Panc1 (cell line): ENCODE data around the gene SART1. TPM values are rescaled to one million over a fixed set of nuclear protein-coding genes. Genes with fewer than 3 reads are reported as not detected.

ENCODE experiments used
- ATAC-seq: fragments of 200-7000 bp; cut with Tn5 transposase; 2 replicates; pipeline ENCODE4 v1.9.1; 2020; ENCODE audit warnings: mild to moderate bottlenecking, moderate library complexity
- BruUV-seq: library from RNA; stranded (reverse); fragments of 400-500 nt; replicated peaks from 2 replicates; lab custom pipeline; 2021; lab: Mats Ljungman, UMichigan
- CTCF ChIA-PET: fragments of 300-600 bp; sonication (Branson Sonifier 250); formaldehyde crosslinking; loops from one replicate; lab custom pipeline; 2022; ENCODE audit warnings: antibody characterized with exemption; lab: Charles Lee
- POLR2A ChIA-PET: fragments of 300-600 bp; sonication (Branson Sonifier 250); formaldehyde crosslinking; loops from one replicate; lab custom pipeline; 2022; ENCODE audit warnings: antibody characterized with exemption; lab: Charles Lee
- DNase-seq: peaks from one replicate; pipeline ENCODE4 v3.0.0-alpha.2; 2010; ENCODE audit warnings: low read depth, low spot score
- H3K27ac ChIP-seq: 2 replicates; pipeline ENCODE4 v1.5.1; 2011; ENCODE audit warnings: mild to moderate bottlenecking, low read length, inconsistent platforms
- H3K27me3 ChIP-seq: fragments of 200-500 bp; sonication (Bioruptor generic); 2 replicates; pipeline ENCODE4 v1.6.0; 2014; ENCODE audit warnings: low read length, inconsistent platforms; ENCODE audit not compliant: control insufficient read depth, insufficient read depth
- H3K36me3 ChIP-seq: fragments of 200-500 bp; sonication (Bioruptor generic); 2 replicates; pipeline ENCODE4 v1.5.1; 2014; ENCODE audit warnings: inconsistent platforms, mild to moderate bottlenecking, low read length, moderate library complexity; ENCODE audit not compliant: control insufficient read depth, insufficient read depth
- H3K4me1 ChIP-seq: 2 replicates; pipeline ENCODE4 v1.5.1; 2011; ENCODE audit warnings: inconsistent platforms, mild to moderate bottlenecking, low read length, moderate library complexity; ENCODE audit not compliant: control insufficient read depth, insufficient read depth
- H3K4me3 ChIP-seq, 2 experiments: 2 replicates each; pipeline ENCODE4 v1.5.1; 2011 to 2012; ENCODE audit warnings: low read depth in 2 of 2, low read length in 2 of 2, mild to moderate bottlenecking in 2 of 2, inconsistent platforms in 1 of 2, moderate library complexity in 1 of 2
- H3K9me3 ChIP-seq: fragments of 200-500 bp; sonication (Bioruptor generic); 2 replicates; pipeline ENCODE4 v1.5.1; 2014; ENCODE audit warnings: low read depth, mild to moderate bottlenecking, inconsistent platforms, low read length, moderate library complexity; ENCODE audit not compliant: control insufficient read depth, insufficient read depth
- POLR2AphosphoS5 ChIP-seq: IDR thresholded peaks from 2 replicates; pipeline ENCODE4 v1.6.1; 2012; ENCODE audit warnings: mild to moderate bottlenecking, low read depth, low read length, moderate library complexity
- SIN3A ChIP-seq: IDR thresholded peaks from 2 replicates; pipeline ENCODE4 v1.6.1; 2012; ENCODE audit warnings: low read depth, mild to moderate bottlenecking, low read length, moderate library complexity, borderline replicate concordance; ENCODE audit not compliant: insufficient read depth
- TCF7L2 ChIP-seq: IDR thresholded peaks from 2 replicates; pipeline ENCODE4 v1.6.1; 2011; ENCODE audit warnings: mild to moderate bottlenecking, low read depth, low read length, inconsistent platforms
- in situ Hi-C: cut with HindIII; loops from 2 replicates; pipeline ENCODE4 v1.10.0; 2016; ENCODE audit warnings: low sequenced_read_pairs, low pct_unique_long_range_greater_than_20kb
- intact Hi-C: fragments of 100-400 bp; cut with micrococcal nuclease; formaldehyde crosslinking; loops from one replicate; pipeline ENCODE4 v1.10.0; 2022; ENCODE audit not compliant: unreplicated experiment
- total RNA-seq: library from RNA; stranded (reverse); gene quantifications from one replicate; pipeline ENCODE4 v1.2.1, GENCODE V29; 2021; ENCODE audit not compliant: unreplicated experiment
- TF ChIP-seq, protein P1 (sequence below): fragments of 450-650 bp; IDR thresholded peaks from 2 replicates; pipeline ENCODE4 v1.5.1; 2017; ENCODE audit warnings: mild to moderate bottlenecking
- TF ChIP-seq, protein P2 (sequence below), 2 experiments: IDR thresholded peaks; 2 replicates each; pipeline ENCODE4 v1.6.1; 2011 to 2012; ENCODE audit warnings: low read depth in 2 of 2, control low read depth in 1 of 2, low read length in 1 of 2, mild to moderate bottlenecking in 1 of 2, moderate library complexity in 1 of 2; ENCODE audit not compliant: insufficient read depth in 1 of 2

The SART1 gene
- total RNA-seq, 1 experiment from 2014 or later: 76.4 TPM

DNA sequence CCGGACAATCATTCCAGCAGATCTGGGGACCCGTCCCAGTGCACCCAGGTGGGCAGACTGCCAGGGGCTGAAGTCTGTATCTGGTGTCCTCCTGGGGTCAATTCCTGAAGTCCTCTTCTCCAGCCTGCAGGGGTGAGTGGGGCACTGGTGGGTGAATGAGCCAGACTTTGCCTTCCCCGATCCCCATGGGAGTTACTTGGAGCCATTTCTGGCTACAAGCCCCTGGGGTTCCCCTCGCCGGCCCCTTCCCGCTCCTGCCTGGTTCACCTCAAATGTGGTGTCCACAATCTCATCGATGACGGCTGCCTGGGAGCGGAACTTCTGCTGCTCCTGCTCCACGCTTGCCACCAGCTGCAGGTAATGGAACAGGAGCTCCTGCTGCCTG, 55.3 kb downstream of the SART1 start:
- BruUV-seq: no TSS peak
- intact Hi-C loops: no loop called here
- no peaks in the 10 kb centered on the region for H3K9me3 ChIP-seq
- H3K4me1 ChIP-seq: peaks cover 27% of the 10 kb centered on the region
- DNase-seq (no peak), ATAC-seq (no peak)
- no peak for TF ChIP-seq POLR2AphosphoS5
- TF ChIP-seq TCF7L2: no peak
- TF ChIP-seq, protein P1, sequence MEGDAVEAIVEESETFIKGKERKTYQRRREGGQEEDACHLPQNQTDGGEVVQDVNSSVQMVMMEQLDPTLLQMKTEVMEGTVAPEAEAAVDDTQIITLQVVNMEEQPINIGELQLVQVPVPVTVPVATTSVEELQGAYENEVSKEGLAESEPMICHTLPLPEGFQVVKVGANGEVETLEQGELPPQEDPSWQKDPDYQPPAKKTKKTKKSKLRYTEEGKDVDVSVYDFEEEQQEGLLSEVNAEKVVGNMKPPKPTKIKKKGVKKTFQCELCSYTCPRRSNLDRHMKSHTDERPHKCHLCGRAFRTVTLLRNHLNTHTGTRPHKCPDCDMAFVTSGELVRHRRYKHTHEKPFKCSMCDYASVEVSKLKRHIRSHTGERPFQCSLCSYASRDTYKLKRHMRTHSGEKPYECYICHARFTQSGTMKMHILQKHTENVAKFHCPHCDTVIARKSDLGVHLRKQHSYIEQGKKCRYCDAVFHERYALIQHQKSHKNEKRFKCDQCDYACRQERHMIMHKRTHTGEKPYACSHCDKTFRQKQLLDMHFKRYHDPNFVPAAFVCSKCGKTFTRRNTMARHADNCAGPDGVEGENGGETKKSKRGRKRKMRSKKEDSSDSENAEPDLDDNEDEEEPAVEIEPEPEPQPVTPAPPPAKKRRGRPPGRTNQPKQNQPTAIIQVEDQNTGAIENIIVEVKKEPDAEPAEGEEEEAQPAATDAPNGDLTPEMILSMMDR: no peak
- no peak for TF ChIP-seq SIN3A
- TF ChIP-seq, protein P2, sequence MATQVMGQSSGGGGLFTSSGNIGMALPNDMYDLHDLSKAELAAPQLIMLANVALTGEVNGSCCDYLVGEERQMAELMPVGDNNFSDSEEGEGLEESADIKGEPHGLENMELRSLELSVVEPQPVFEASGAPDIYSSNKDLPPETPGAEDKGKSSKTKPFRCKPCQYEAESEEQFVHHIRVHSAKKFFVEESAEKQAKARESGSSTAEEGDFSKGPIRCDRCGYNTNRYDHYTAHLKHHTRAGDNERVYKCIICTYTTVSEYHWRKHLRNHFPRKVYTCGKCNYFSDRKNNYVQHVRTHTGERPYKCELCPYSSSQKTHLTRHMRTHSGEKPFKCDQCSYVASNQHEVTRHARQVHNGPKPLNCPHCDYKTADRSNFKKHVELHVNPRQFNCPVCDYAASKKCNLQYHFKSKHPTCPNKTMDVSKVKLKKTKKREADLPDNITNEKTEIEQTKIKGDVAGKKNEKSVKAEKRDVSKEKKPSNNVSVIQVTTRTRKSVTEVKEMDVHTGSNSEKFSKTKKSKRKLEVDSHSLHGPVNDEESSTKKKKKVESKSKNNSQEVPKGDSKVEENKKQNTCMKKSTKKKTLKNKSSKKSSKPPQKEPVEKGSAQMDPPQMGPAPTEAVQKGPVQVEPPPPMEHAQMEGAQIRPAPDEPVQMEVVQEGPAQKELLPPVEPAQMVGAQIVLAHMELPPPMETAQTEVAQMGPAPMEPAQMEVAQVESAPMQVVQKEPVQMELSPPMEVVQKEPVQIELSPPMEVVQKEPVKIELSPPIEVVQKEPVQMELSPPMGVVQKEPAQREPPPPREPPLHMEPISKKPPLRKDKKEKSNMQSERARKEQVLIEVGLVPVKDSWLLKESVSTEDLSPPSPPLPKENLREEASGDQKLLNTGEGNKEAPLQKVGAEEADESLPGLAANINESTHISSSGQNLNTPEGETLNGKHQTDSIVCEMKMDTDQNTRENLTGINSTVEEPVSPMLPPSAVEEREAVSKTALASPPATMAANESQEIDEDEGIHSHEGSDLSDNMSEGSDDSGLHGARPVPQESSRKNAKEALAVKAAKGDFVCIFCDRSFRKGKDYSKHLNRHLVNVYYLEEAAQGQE (IDR thresholded peaks at IDR 0.05; ENCODE audit: insufficient read depth in 1 of 2, low read depth in 2 of 2, low read length in 1 of 2): no peak
- no peak overlapping the region for H3K27ac ChIP-seq
- ChIA-PET CTCF (no interaction called here), POLR2A (no interaction called here)
- in situ Hi-C loops: no loop called here
- H3K4me3 ChIP-seq: no peak overlapping the region
- no peaks in the 10 kb centered on the region for H3K27me3 ChIP-seq
- H3K36me3 ChIP-seq: no peaks in the 10 kb centered on the region

DNA sequence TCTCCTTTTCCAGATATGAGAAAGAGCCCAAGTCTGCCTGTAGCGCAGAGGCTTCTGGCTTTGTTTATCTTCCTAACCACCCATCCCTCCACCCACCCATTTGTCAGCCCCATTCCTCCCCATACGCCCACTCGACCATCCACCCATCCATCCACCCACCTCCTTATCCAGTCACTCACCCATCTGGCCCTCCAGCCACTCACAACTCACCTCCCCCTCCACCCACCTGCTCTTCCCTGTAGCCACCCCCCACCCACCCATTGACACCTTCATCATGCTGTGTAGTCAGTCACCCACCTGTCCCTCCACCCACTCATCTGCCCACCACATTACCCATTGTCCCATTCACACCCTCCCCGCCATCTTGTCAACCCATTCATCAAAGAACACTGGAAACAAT, 55.8 kb downstream of the SART1 start:
- ChIA-PET POLR2A (no interaction called here), CTCF (no interaction called here)
- TF ChIP-seq TCF7L2 (no peak), SIN3A (no peak), POLR2AphosphoS5 (no peak)
- TF ChIP-seq, protein P1: no peak
- TF ChIP-seq, protein P2 (IDR thresholded peaks at IDR 0.05; ENCODE audit: insufficient read depth in 1 of 2, low read depth in 2 of 2, low read length in 1 of 2): no peak
- no peak overlapping the region for H3K4me3 ChIP-seq
- intact Hi-C loops: no loop called here
- no peak for ATAC-seq
- peaks cover 27% of the 10 kb centered on the region for H3K4me1 ChIP-seq
- no peak for DNase-seq
- H3K9me3 ChIP-seq: no peaks in the 10 kb centered on the region
- H3K27me3 ChIP-seq: no peaks in the 10 kb centered on the region
- no peaks in the 10 kb centered on the region for H3K36me3 ChIP-seq
- BruUV-seq: no TSS peak
- in situ Hi-C loops: no loop called here
- H3K27ac ChIP-seq: no peak overlapping the region
